Measurements from ENCODE around the gene COL27A1.

- no peak for TF ChIP-seq CTCF (conservative IDR thresholded peaks at IDR 0.05)
- TF ChIP-seq ZFX (IDR thresholded peaks at IDR 0.05) = no peak
These were observed 3.8 kb upstream of the COL27A1 start for GRCh38 chr9:114151426-114151956.

All from C4-2B (cell line).